GM18951 (cell line): Measurements from ENCODE around the gene ARHGAP44.

Experiments
- POLR2A ChIP-seq: IDR thresholded peaks from 4 replicates; pipeline ENCODE4 v1.6.1; 2011; ENCODE audit warnings: mild to moderate bottlenecking; ENCODE audit not compliant: insufficient read length, insufficient read depth; ENCODE audit errors: extremely low read depth
- in situ Hi-C: fragments of 300-500 bp; cut with MboI; formaldehyde crosslinking; loops from one replicate; pipeline ENCODE4 v1.12.0; 2022; ENCODE audit warnings: low sequenced_read_pairs, mixed read lengths, inconsistent platforms; ENCODE audit not compliant: unreplicated experiment

The ARHGAP44 gene

DNA sequence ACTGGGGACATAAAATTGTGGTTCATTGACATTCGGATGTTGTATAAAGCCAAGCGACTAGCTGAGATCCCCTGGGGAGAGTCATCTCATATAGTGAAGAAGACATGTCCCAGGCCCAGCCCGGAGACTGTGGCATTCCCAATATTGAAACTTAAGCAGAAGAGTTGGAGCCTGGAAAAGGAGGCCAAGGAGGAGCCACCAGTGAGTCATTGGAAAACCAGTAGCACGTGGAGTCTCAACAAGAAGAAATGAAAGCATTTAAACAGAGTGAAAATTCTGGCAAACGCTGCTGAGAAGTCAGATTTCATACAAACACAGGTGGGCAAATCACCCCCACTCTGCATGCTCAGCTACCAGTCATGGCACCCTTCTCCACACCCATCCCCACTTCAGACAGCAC lies 237.9 kb downstream of the ARHGAP44 start:
- TF ChIP-seq POLR2A, result no peak
- in situ Hi-C loops, result no loop called here

DNA sequence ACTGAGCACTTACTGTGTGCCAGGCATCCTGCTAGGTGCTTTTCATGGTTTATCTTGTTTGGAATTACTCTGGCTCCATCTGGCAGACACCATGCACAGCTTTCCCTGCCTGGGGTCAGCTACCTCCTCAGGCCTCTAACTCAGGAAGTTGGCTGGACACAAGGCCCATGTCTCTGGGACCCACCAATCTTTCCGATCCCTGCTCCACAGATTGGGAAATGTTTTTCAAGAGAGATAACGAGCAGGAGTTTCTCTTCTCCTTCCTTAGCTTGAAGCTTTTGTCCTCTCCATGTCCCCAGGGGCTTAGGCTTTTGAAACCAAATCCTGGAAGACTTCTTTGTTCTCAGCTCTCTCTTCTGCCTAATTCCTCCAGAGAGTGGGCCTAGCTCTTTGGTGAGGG lies 240.0 kb downstream of the ARHGAP44 start:
- in situ Hi-C loops, result no loop called here

DNA sequence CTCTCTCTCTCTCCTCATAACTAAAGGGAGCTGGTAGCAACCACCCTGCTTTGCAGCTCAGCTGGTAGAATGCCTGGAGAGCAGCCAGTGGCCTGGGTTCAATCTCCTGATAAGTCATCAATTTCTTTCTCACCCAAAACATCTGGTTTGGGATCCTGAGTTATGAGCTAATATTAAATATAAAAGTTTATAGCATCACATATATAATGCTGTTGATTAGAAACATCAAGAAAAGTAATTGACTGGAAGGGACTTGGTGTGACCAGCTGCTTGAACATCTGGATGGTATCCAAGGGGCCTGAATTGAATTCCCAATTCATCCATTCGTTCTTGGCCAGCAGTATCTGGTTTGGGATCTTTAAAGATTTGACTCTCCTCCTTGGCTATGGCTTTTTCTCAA lies 240.8 kb downstream of the ARHGAP44 start:
- in situ Hi-C loops, result no loop called here
- TF ChIP-seq POLR2A, result no peak

More for the DNA sequence above, 240.0 kb downstream of the ARHGAP44 start:
- no peak for TF ChIP-seq POLR2A

DNA sequence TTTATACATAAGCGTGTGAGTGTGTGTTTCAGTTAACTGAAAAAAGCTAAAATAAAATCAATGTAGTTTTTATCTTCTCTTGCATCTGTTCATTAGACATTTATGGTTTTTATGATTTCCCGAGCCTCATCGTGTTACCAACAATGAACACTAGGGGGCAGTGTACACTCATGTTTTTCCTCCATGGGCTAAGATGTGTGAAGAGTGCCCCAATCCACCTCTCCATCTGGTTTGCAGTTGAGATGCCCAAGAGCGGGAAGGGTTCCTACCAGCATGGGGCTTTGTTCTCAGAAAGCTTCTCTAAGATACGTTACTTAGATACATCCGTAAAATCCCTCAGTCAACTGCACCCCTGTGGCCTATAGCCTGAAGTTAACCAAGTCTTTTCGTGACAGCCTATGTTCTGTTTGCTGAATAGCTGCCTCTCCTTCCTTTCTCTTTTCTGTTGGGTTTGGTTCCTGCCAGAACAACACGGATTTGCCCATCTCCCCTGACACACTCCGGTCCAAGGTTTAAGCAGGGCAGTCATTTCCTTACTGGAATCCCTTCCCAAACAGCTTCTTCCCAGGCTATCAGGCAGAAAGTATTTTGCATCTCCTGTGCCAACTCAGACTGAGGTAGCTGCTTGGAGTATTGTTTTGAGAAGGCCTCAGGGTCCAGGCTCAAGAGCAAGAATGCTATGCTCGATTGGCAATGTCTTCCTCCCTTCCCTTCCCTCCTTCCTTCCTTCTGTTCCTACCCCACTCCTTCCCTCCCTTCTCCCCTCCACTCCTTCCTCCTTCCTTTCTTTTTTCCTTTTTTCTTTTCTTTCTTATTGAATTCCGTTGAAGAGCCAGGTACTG lies 241.4 kb downstream of the ARHGAP44 start:
- in situ Hi-C loops, result no loop called here
- no peak for TF ChIP-seq POLR2A

DNA sequence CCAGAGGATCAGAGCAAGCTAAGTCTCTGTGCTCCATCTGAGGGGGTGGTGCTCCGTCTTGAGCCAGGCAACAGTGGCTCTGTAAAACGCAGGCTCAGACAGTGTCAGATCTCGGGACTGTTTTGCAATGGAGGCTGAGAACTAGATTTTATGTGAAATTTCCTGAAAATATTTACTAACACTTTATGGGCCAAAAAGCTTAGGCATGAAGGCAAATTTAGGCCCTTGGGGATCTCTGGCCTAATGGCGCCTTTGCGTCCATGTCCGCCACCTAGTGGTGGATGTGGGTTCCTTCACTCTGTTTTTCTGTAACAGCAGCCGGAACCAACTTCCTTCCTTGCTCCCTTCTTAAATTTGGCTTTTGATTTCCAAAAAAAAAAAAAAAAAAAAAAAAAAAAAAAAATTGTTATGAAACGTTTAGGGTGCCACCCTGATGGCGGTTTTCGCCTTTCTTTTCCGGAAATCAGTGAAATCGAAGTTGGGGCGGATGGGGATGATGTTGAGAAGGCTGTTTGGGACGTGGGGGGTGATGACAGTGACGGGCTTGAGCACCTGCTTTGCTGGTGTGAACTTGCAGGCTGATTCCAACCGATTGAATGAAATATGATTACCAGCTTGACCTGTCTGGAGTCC lies 242.5 kb downstream of the ARHGAP44 start:
- in situ Hi-C loops, result no loop called here
- TF ChIP-seq POLR2A, result no peak

- in situ Hi-C loops, result no loop called here
- no peak for TF ChIP-seq POLR2A
Measured at GRCh38 chr17:13035420-13035819, 246.1 kb downstream of the ARHGAP44 start.

GRCh38 chr17:13036751-13037150 lies 247.5 kb downstream of the ARHGAP44 start:
- TF ChIP-seq POLR2A, result no peak
- in situ Hi-C loops, result no loop called here

GRCh38 chr17:13038931-13039665 lies 249.8 kb downstream of the ARHGAP44 start:
- in situ Hi-C loops, result no loop called here

More at GRCh38 chr17:13038931-13039665, 249.8 kb downstream of the ARHGAP44 start:
- no peak for TF ChIP-seq POLR2A
